DND-41 (cell line): ENCODE data around the gene TTC13.

Experiments used
- ATAC-seq: fragments of 200-7000 bp; cut with Tn5 transposase; 3 replicates; pipeline ENCODE4 v1.9.1; 2021; ENCODE audit warnings: low read depth; ENCODE audit not compliant: insufficient read depth
- DNase-seq: peaks from one replicate; pipeline ENCODE4 v3.0.0-alpha.2; 2020
- H2AFZ ChIP-seq: 2 replicates; pipeline ENCODE4 v1.6.0; 2012; ENCODE audit warnings: low read depth, low read length
- H3K27ac ChIP-seq: 2 replicates; pipeline ENCODE4 v1.5.1; 2012; ENCODE audit warnings: low read length, inconsistent platforms
- H3K27me3 ChIP-seq: fragments of 200-600 bp; sonication (generic); 2 replicates; pipeline ENCODE4 v1.6.0; 2012; ENCODE audit warnings: low read length, mild to moderate bottlenecking, inconsistent platforms; ENCODE audit not compliant: insufficient read depth, poor library complexity
- H3K36me3 ChIP-seq: 2 replicates; pipeline ENCODE4 v1.5.1; 2012; ENCODE audit warnings: low read length, inconsistent platforms; ENCODE audit not compliant: insufficient read depth
- H3K4me1 ChIP-seq: 2 replicates; pipeline ENCODE4 v1.5.1; 2012; ENCODE audit warnings: mild to moderate bottlenecking, low read length; ENCODE audit not compliant: insufficient read depth
- H3K4me2 ChIP-seq: 2 replicates; pipeline ENCODE4 v1.6.0; 2012; ENCODE audit warnings: mild to moderate bottlenecking, moderate library complexity, low read length, inconsistent platforms; ENCODE audit not compliant: insufficient read depth
- H3K4me3 ChIP-seq, 2 experiments: fragments of 200-600 bp in 1 of 2; shearing (Covaris generic) in 1 of 2; 2 replicates each; pipeline ENCODE4 v1.5.1; 2012 to 2016; ENCODE audit warnings: inconsistent platforms in 2 of 2, low read length in 2 of 2, mild to moderate bottlenecking in 2 of 2, low read depth in 1 of 2, moderate library complexity in 1 of 2
- H3K79me2 ChIP-seq: 2 replicates; pipeline ENCODE4 v1.6.0; 2012; ENCODE audit warnings: low read length, inconsistent platforms; ENCODE audit not compliant: insufficient read depth
- H3K9ac ChIP-seq: 2 replicates; pipeline ENCODE4 v1.6.0; 2012; ENCODE audit warnings: low read depth, mild to moderate bottlenecking, inconsistent platforms, low read length, moderate library complexity
- H3K9me3 ChIP-seq: 2 replicates; pipeline ENCODE4 v1.5.1; 2012; ENCODE audit warnings: low read length, moderate library complexity, mild to moderate bottlenecking, inconsistent platforms; ENCODE audit not compliant: insufficient read depth, severe bottlenecking
- H4K20me1 ChIP-seq: 2 replicates; pipeline ENCODE4 v1.6.0; 2012; ENCODE audit warnings: low read length; ENCODE audit not compliant: insufficient read depth
- EZH2 ChIP-seq: IDR thresholded peaks from 3 replicates; pipeline ENCODE4 v1.6.1; 2012; ENCODE audit warnings: borderline replicate concordance, low read depth, mild to moderate bottlenecking, moderate library complexity, low read length, inconsistent platforms; ENCODE audit not compliant: severe bottlenecking
- TF ChIP-seq, protein P1 (sequence below): IDR thresholded peaks from 2 replicates; pipeline ENCODE4 v1.5.1; 2012; ENCODE audit warnings: borderline replicate concordance, low read length, moderate library complexity, mild to moderate bottlenecking; ENCODE audit not compliant: poor library complexity, severe bottlenecking; ENCODE audit errors: extremely low read depth

Gene TTC13

GRCh38 chr1:231000201-231000600 is 21.5 kb upstream of the TTC13 start:
- Histone ChIP-seq H3K9me3 (peaks cover 4% of the 10 kb centered on the region), H3K27me3 (no peaks in the 10 kb centered on the region), H3K79me2 (no peaks in the 10 kb centered on the region), H3K36me3 (peaks cover 54% of the 10 kb centered on the region), H3K9ac (no peak overlapping the region), H3K27ac (no peak overlapping the region), H3K4me1 (no peaks in the 10 kb centered on the region), H2AFZ (no peak overlapping the region), H3K4me3 (no peak overlapping the region), H3K4me2 (no peak overlapping the region), H4K20me1 (no peaks in the 10 kb centered on the region)
- ATAC-seq, result no peak
- no peak for DNase-seq
- no peak for TF ChIP-seq EZH2
- TF ChIP-seq, protein P1, sequence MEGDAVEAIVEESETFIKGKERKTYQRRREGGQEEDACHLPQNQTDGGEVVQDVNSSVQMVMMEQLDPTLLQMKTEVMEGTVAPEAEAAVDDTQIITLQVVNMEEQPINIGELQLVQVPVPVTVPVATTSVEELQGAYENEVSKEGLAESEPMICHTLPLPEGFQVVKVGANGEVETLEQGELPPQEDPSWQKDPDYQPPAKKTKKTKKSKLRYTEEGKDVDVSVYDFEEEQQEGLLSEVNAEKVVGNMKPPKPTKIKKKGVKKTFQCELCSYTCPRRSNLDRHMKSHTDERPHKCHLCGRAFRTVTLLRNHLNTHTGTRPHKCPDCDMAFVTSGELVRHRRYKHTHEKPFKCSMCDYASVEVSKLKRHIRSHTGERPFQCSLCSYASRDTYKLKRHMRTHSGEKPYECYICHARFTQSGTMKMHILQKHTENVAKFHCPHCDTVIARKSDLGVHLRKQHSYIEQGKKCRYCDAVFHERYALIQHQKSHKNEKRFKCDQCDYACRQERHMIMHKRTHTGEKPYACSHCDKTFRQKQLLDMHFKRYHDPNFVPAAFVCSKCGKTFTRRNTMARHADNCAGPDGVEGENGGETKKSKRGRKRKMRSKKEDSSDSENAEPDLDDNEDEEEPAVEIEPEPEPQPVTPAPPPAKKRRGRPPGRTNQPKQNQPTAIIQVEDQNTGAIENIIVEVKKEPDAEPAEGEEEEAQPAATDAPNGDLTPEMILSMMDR, result no peak

DNA sequence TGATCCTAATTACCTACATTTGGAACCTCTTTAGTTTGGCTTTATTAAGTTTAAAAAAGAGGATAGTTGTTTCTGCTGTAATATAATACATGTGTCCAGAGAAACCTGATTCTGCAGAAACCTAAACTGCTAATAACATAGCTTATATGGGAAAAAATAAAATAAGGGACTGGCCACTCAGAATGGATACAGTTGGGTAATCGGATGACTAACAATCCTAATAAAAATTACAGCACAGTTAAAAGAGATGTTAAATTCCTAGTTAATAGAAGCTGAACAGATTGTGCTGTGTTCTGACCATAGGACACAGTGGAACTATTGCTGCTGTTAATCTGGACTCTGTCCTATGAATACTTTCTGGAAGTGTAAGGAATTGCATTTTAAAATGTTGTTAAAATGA is 16.2 kb upstream of the TTC13 start:
- DNase-seq (no peak), ATAC-seq (no peak)
- H3K27ac ChIP-seq, result no peak overlapping the region
- TF ChIP-seq, protein P1, result no peak
- no peak for TF ChIP-seq EZH2
- 0 out of 2 replicates have a peak, but pooled peaks cover 2% of the 10 kb centered on the region for H3K79me2 ChIP-seq
- H2AFZ ChIP-seq, result no peak overlapping the region
- H3K4me3 ChIP-seq, result no peak overlapping the region
- H3K9me3 ChIP-seq, result no peaks in the 10 kb centered on the region
- H3K9ac ChIP-seq, result no peak overlapping the region
- no peaks in the 10 kb centered on the region for H3K27me3 ChIP-seq
- H3K4me2 ChIP-seq, result no peak overlapping the region
- no peaks in the 10 kb centered on the region for H4K20me1 ChIP-seq
- peaks cover 57% of the 10 kb centered on the region for H3K36me3 ChIP-seq
- no peaks in the 10 kb centered on the region for H3K4me1 ChIP-seq

DNA sequence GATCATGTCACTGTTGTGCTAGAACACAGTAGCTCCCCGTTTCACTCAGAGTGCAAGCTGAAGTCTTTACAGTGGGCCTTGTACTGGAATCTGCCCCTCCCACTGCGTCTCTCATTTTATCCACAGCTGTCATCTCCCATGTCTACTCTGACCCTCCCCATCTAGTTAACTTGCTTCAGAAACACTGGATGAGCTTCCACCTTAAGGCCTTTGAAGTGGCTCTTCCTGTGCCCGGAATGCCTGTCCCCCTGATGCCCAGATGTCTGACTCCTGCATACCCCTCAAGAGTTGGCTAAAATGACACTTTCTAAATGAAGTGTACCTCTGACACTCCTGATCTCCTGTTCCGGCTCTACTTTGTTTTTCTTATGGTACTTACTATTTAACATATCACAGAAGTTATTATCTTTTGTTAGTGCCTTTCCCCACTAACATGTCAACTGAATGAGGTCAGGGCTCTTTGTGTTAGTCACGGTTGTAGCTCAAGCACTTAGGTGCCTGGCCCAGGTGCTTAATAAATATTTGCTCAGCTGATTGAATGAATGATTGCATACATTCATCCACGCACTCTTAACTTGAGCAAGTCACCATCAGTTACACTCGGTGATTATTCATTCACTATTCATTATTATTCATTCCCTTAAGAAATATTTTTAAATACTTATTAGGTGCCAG is 13.6 kb upstream of the TTC13 start:
- Histone ChIP-seq H3K79me2 (0 out of 2 replicates have a peak, but pooled peaks cover 5% of the 10 kb centered on the region), H3K4me2 (no peak overlapping the region), H3K36me3 (peaks cover 33% of the 10 kb centered on the region), H3K27me3 (no peaks in the 10 kb centered on the region), H3K9me3 (no peaks in the 10 kb centered on the region), H2AFZ (no peak overlapping the region), H3K9ac (no peak overlapping the region), H4K20me1 (no peaks in the 10 kb centered on the region), H3K4me1 (no peaks in the 10 kb centered on the region), H3K4me3 (no peak overlapping the region), H3K27ac (no peak overlapping the region)
- ATAC-seq (no peak), DNase-seq (no peak)
- TF ChIP-seq, protein P1, result no peak
- TF ChIP-seq EZH2, result no peak

DNA sequence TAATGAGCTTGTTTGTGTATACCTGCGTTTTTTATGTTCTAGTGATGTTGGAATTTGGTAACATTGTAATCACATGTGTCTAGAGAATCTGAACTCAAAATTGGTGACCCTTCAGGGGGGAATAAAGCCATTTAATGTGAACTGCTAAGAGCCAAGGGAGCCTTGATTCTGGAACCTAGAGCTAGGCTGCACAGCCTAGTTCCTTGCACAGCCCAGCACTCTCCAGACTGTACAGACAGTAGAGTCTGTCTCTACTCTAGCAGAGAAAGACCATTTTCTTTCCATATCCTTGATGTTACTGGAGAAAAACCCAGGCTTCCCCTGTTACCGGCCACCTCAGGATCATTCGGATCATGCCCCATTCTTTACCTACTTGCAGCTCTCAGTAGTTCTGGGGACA is 8.8 kb upstream of the TTC13 start:
- H3K4me3 ChIP-seq, result no peak overlapping the region
- H3K27me3 ChIP-seq, result no peaks in the 10 kb centered on the region
- H3K4me2 ChIP-seq, result no peak overlapping the region

More for the DNA sequence above, 8.8 kb upstream of the TTC13 start:
- H2AFZ ChIP-seq, result no peak overlapping the region
- ATAC-seq (no peak), DNase-seq (no peak)
- no peaks in the 10 kb centered on the region for H3K9me3 ChIP-seq
- no peak overlapping the region for H3K27ac ChIP-seq
- no peaks in the 10 kb centered on the region for H4K20me1 ChIP-seq
- no peak overlapping the region for H3K9ac ChIP-seq
- TF ChIP-seq, protein P1, result no peak
- TF ChIP-seq EZH2, result no peak
- no peaks in the 10 kb centered on the region for H3K4me1 ChIP-seq
- peaks cover 24% of the 10 kb centered on the region for H3K36me3 ChIP-seq
- peaks cover 9% of the 10 kb centered on the region; the same call in 1 of the 2 replicates for H3K79me2 ChIP-seq
